HepG2 (cell line): ENCODE results near the gene EIF6. TPM values are rescaled to one million over a fixed set of nuclear protein-coding genes. Genes with fewer than 3 reads are reported as not detected.

Experiments used
- AFF4 ChIP-seq: sonication (generic); formaldehyde crosslinking; IDR thresholded peaks from 2 replicates; pipeline ENCODE4 v1.4.0; 2020; ENCODE audit warnings: missing genetic modification reagents
- FUBP1 ChIP-seq: sonication (generic); formaldehyde crosslinking; IDR thresholded peaks from 2 replicates; pipeline ENCODE4 v1.5.1; 2020; ENCODE audit warnings: missing genetic modification reagents, mild to moderate bottlenecking, borderline replicate concordance
- HMGXB3 ChIP-seq: sonication (generic); formaldehyde crosslinking; IDR thresholded peaks from 2 replicates; pipeline ENCODE4 v1.4.0; 2020; ENCODE audit warnings: missing genetic modification reagents, borderline replicate concordance
- HOXA9 ChIP-seq: sonication (generic); formaldehyde crosslinking; IDR thresholded peaks from 2 replicates; pipeline ENCODE4 v1.8.1; 2022; ENCODE audit warnings: missing genetic modification reagents, mild to moderate bottlenecking, moderate library complexity, borderline replicate concordance
- KDM4B ChIP-seq: sonication (generic); formaldehyde crosslinking; IDR thresholded peaks from 2 replicates; pipeline ENCODE4 v1.4.0; 2020; ENCODE audit warnings: missing genetic modification reagents
- MIXL1 ChIP-seq: IDR thresholded peaks from 2 replicates; pipeline ENCODE4 v1.6.1; 2016
- PAF1 ChIP-seq: IDR thresholded peaks from 2 replicates; pipeline ENCODE4 v1.6.1; 2016; ENCODE audit warnings: missing genetic modification reagents, missing compliant biosample characterization
- ZNF563 ChIP-seq: sonication (generic); formaldehyde crosslinking; IDR thresholded peaks from 2 replicates; pipeline ENCODE4 v1.8.0; 2022; ENCODE audit warnings: mild to moderate bottlenecking, moderate library complexity, missing genetic modification reagents
- ZNF646 ChIP-seq: sonication (generic); formaldehyde crosslinking; IDR thresholded peaks from 2 replicates; pipeline ENCODE4 v1.9.0; 2021; ENCODE audit warnings: mild to moderate bottlenecking, missing genetic modification reagents
- polyA plus RNA-seq, 8 experiments: library from polyadenylated mRNA; depleted of rRNA in 3 of 8; stranded (reverse) in 7 of 8; unstranded in 1 of 8; fragments of >200 nt; fragmentation: Illumina TruSeq in 4 of 8; extraction: Trizol in 4 of 8; gene quantifications; 2 replicates each; pipeline versions ENCODE4 v1.2.1 to v1.2.3, GENCODE V29; 2011 to 2016; ENCODE audit warnings: low read depth in 4 of 8, missing spikeins in 1 of 8, mixed read lengths in 1 of 8; ENCODE audit not compliant: insufficient read depth in 1 of 8
- total RNA-seq, 5 experiments: library from RNA; depleted of rRNA; stranded (reverse); fragments of >200 nt; fragmentation: Illumina TruSeq; extraction: Trizol; gene quantifications; 2 replicates each; pipeline ENCODE4 v1.2.3, GENCODE V29; 2016; ENCODE audit warnings: low read depth in 1 of 5

EIF6 gene
- total and polyA plus RNA-seq, 2 of the 13 experiments (the other 11 are each of a cell fraction or from before 2014, with no cell fraction given), result 462 to 466 TPM

- TF ChIP-seq ZNF646 (CRISPR knock-in tag) (peak; percentile 37; the same call in 1 of the 2 replicates), AFF4 (CRISPR knock-in tag) (no peak; the same call in 1 of the 2 replicates), HOXA9 (CRISPR knock-in tag) (0 out of 2 replicates have a peak, but pooled peaks have one; percentile 8), KDM4B (no peak), PAF1 (CRISPR knock-in tag) (0 out of 2 replicates have a peak, but pooled peaks have one; percentile 25), MIXL1 (CRISPR knock-in tag) (peak; percentile 13; the same call in 1 of the 2 replicates), HMGXB3 (CRISPR knock-in tag) (no peak), FUBP1 (CRISPR knock-in tag) (0 out of 2 replicates have a peak, but pooled peaks have one; percentile 56), ZNF563 (CRISPR knock-in tag) (peak; percentile 9)
Observed at GRCh38 chr20:35283441-35284266, 918 bp downstream of the EIF6 start (continued).
